HG02678 (cell line): ENCODE data around the gene RALA.
"Not testable (repeated sequence)": the region's sequence is repeated elsewhere in the genome, so short reads cannot be mapped to it uniquely, and the experiment has no call there.

ENCODE experiments used
- ATAC-seq: cut with Tn5 transposase; IDR thresholded peaks from one replicate; pipeline ENCODE4 v1.9.1; 2021; ENCODE audit warnings: mild to moderate bottlenecking, moderate library complexity; ENCODE audit not compliant: unreplicated experiment

The RALA gene

DNA sequence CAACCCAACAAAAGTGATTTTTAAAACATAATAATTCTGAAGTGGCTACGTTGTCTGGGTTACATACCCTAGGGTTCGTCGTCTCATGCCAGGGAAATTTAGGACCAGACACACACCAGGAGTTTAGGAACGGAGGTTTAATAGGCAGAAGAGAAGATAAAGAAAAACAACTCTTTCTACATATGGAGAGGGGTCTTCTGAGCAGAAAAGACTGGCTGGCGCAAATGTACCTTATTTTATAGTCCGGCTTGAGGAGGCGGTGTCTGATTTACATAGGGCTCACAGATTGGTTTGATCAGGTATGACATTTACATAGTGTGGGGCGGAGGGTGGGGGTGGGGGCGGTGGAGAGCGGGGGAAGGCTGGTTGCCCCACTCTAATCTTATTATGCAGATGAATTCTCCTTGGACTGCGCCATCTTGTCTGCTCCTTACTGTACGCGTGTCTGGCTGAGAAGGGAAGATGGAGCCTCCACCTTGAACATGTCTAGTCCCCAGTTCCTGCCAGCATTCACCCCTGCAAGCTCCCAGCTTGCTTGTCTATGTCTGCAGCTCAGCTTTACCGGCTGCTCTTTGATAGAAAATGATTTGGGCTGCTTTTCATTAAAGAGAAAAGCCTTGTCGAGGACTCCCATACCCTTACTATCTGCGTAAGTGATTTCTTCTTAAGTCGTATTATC, 98.7 kb downstream of the RALA start:
- no peak for ATAC-seq

DNA sequence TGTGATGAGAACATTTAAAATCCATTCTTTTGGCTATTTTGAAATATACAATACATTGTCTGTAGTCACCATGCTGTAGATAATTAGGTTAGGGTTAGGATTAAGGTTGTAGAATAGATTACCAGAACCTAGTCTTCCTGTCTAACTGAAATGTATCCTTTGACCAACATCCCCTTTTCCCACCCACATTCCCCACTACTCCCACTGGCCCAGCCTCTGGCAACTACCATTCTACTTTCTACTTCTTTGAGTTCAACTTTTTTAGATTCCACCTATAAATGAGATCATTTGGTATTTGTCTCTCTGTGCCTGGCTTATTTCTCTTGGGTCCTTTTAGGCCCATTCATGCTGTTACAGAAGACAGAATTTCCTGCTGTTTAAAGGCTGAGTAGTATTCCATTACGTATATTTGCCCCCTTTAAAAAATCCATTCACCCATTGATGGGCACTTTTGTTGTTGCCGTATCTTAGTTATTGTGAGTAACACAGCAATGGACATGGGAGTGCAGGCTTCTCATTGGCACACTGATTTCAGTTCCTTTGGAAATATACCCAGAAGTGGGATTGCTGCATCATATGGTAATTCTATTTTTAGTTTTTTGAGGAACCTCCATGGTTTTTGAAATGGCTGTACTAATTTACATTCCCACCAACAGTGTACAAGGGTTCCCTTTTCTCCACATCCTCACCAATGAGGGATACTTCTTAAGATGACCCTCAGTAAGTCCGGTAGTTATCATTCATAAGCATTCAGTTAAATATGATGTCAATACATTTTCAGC, 104.0 kb downstream of the RALA start:
- ATAC-seq, result no peak

DNA sequence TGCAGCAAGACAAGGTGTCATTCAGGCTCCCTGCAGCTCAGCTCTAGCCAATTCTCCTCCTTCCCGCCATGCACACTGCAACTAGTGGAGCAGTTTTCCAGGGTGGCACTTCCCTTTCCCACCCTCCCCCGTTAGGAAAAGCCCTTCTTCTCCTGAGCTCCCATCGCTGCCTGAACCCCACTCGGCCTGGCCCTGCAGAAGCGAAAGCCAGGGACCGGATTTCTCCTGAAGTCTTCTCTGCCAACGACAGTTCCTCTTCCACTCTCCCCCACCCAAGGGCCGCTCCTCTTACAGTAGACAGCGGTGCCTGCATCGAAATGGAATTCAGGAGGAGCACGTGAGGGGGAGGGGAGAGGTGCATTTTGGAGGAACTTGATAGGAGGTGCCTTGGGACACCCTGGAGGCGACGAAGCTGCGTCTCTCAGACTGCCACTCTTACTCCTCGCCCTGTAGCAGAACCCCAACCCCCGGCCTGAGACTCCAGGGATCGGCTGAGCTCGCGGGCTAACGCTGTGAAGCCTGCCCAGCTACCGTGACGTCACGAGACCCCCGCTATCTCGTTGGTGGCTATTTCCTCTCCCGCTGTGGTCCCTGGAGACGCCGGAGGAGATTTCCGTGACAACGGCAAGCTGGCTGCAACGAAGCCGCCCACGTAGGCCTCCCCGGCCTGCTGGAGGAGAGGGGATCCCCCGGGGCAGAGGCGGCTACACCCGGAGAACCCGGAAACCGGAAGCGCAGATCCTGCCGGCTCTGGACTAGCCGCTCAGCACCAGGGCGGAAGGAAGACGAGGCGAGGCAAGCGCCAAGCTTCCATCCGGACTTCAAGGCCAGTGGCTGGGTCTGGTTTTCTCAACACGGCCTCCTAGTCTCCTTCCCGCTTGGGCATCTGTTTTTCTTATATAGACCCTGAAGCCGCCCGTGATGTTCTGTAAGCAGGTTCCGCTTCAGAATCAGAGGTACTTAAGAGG, 109.7 kb downstream of the RALA start:
- peak; percentile 90 for ATAC-seq

DNA sequence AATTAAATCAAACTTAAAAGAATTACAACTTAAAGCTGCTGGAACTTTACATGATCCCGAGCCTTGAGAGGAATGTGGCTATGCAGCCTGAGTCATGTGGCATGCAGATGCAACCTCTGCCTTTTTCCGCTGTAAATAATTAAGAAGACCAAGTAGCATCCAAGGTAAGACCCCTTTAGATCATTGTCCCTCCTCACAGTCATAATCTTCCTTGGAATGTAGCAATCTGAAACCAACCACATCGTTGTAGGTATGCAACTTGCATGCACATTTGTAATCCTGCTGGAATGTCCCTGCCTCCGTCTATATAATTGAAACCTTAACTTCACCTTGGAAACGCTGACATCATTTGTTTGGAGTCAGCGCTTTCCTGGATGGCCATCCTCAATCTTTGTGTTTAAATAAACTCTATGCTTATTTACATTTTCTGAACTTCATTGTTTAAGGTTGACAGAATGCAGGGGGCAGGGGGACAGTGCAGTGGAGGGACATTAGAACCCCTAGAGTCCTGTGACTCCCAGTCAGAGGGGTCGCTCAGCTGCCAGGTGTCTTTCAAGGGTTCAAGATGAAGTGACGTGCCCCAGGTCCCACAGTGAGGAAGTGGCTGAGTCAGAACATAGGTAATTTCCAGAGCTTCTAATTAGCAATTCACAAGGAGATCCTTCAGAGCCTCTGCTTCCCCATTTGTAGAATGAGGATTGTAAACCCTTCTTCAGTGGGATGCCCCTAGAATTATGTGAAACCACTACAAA, 110.7 kb downstream of the RALA start:
- ATAC-seq, result no peak

DNA sequence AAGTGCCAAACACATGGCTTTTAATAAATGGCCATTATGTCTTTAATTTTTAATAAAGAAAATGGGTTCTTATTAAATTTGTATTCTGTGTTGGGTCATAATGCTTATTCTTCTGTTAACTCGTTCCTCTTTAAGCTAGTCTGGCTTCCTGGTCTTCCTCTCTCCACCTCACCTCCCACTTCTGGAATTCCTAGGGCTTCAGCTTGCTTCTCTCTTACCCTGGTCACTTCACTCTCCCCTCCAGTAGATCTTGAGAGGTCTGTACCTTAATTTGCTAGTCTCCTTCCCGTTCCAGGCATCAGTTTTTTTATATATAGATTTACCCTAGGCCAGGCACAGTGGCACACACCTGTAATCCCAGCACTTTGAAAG, 111.2 kb downstream of the RALA start:
- no peak for ATAC-seq

DNA sequence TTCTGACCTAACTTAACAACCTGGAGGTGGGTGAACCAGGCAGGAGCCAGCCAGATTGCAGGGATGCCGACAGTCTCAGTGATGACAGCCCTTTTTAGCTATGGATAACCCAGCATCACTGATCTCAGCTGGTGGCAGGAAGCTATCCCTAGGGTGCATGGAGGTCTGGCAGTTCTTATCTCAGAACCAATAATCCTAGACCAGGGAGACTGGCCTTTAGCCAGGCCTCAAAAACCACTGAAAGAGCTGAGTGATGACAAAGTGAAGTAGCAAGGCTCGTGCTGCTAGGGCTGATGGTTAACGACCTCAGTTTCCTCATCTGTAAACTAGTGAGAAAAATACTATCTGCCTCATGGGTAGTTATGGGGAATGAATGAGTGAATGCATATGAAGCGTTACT, 112.5 kb downstream of the RALA start:
- ATAC-seq, result no peak

DNA sequence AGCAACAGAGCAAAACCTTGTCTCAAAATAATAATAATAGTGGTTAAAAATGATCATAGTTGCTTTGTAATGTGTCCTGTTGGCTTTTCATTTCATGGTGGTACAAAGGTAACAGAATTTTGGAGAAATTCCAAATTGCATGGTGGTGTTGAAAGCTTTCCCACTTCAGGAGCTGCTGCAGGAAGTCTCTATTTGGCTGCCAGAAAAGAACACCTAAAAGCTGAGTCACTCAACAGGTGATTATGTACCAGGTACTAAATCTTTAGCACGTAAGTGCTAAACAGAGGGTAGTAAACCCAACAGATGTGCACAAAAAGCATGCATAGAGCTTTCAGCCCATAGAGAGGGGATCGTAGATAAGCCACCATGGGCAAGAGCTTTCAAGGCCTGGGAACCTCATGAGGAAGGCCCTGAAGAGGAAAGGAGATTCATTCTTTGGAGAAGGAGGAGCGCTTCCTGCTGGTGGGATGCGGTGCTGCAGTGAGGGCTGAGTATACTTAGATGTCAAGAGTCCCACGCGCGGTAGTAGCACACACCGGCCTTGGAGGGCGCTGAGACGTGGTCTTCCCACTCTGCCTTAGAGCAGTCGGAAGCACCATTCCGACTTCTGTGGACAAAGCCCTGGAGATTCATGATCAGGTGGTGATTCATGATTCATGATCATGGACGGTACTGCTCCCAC, 118.7 kb downstream of the RALA start:
- no peak for ATAC-seq

DNA sequence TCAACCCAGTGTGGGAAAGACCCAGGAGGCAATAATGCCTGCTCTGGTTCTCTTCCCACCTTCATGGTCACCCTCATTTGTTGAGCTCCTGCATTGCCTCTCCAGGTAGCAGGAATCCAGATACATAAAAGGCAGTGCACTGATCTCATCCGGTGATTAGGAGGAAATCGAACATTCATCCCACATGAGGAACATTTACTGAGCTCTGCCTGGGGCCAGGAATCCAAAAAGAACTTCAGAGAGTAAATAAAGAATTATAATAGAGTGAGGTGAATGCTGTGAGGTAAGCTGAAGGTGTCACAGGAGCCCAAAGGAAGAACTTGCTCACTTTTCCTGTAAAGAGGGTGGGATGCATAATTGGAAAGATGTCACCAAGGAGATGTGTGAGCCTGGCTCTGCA, 121.2 kb downstream of the RALA start:
- ATAC-seq, result no peak

DNA sequence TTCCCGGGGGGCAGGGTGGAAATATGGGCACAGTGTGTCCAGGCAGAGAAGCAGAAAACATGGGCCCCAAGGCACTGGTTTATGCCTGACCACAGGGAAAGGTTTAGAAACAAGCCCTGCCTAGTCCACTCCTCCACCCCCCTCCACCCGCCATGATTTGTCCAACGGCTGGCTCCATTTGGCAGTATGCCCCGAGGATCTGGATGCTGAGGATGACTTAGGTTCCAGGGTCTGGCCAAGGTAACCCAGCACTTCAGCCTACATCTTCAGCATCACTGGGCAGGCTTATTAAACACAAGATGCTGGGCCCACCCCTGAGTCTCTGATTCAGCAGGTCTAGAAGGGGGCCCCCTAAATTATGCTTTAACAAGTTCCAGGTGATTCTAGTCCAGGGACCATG, 121.9 kb downstream of the RALA start:
- ATAC-seq, result no peak

DNA sequence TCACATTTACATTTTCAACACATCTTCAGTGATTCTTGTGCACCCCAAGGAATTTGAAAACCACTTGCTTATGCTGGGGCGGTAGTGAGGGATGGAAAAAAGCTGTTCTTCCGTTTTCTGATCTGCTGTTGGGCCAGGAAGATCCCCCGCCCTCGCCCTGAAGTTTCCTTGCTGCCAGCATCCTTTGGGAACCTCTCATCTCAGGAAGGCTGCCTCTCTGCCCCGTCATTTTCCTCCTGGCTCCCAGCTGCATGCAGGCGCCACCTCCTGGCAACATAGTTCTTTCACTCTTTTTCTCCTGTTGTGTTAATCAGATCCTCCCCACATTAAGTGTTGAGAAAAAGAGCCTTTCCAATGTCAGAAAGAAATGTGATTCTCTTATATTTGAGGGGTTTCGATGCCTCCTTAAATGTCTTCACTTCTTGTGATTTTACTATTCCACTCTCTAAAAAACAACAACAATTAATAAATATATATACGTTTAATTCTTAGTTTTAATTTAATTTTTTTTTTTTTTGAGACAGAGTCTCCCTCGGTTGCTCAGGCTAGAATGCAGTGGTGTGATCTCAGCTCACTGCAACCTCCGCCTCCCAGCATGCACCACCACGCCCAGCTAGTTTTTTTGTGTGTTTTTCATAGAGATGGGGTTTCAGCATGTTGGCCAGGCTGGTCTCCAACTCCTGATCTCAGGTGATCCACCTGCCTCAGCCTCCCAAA, 122.9 kb downstream of the RALA start:
- peak; percentile 60 for ATAC-seq

DNA sequence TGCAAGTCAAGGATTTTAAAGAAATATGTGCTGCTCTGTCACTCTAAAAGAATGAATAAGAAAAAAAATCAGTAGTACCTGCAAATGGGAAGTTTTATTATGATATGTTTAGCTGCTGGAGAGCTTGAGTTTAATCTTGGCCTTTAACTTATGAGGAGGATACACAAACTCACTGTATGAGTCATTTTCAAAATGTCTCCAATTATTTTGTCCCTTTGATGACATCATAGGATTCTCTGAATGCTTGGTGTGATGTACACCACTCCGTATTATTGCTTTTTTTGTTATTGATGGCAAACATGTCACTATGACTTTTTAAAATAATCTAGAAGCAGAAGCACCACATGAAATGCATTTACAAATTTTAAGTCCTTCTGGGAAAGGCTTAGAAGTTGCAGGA, 125.8 kb downstream of the RALA start:
- ATAC-seq, result no peak

DNA sequence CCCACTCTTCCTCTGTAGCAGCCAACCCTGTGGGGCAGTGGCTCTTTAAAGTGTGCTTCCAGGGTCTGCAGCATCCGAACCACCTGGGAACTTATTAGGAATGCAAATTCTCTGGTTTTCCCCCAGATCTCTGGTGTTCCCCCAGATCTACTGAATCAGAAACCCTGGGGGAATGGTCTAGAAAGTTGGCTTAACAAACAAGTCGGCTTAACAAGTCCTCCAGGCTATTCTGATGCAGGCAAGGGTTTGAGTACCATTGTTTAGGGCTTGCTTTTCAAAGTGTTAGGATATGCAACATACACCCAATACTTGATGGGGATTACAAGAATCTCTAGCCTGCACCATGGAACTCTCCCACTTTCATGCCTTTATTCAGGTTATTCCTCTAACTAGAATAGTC, 126.3 kb downstream of the RALA start:
- ATAC-seq, result no peak

DNA sequence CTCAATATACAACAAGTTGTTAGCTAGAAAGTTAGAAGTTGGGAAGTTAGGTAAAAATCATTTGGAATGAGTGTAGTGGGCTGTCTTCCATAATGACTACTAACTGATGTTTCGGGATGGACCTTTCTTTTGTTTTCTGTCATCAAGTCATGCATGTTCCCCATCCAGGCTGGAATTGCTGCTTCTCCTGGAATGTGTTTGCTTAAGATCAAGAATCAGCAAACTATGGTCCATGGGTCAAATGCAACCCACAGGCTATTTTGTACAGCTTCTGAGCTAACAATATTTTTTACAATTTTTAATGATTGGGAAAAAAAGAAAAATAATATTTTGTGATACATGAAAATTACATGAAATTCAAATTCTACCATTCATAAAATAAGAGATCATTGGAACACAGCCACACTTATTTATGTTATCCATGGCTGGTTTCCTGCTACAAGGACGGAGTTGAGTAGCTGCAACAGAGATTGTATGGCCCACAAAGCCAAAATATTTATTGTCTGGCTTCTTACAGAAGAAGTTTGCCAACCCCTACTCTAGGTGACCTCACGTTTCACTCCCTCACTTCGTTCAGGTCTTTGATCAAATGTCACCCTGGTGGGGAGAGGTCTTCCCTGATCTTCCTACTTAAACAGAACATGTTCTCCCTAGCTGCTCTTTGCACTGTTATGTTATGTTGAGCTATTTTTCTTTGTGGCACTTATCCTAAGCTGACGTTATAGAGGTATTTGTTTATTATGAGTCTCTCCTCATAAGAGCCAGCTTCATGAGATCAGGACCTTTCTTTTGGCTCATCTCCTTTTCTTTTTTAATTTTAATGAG, 127.1 kb downstream of the RALA start:
- ATAC-seq, result no peak

DNA sequence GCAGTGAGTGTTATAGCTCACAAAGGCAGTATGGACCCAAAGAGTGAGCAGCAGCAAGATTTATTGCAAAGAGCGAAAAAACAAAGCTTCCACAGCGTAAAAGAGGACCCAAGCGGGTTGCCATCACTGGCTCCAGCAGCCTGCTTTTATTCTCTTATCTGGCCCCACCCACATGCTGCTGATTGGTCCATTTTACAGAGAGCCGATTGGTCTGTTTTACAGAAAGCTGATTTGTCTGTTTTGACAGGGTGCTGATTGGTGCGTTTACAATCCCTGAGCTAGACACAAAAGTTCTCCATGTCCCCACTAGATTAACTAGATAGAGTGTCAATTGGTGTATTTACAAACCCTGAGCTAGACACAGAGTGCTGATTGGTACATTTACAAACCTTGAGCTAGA, 129.9 kb downstream of the RALA start:
- not testable (repeated sequence) for ATAC-seq

DNA sequence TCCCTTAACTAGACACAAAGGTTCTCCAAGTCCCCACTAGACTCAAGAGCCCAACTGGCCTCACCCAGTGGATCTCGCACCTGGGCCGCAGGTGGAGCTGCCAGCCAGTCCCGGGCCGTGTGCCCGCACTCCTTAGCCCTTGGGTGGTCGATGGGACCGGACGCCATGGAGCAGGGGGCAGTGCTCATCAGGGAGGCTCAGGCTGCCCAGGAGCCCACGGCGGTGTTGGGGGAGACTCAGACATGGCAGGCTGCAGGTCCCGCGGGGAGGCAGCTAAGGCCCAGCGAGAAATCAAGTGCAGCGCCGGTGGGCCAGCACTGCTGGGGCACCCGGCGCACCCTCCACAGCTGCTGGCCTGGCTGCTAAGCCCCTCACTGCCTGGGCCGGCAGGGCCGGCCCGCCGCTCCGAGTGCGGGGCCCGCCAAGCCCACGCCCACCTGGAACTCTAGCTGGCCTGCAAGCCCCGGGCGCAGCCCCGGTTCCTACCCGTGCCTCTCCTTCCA, 130.5 kb downstream of the RALA start:
- ATAC-seq, result no peak

DNA sequence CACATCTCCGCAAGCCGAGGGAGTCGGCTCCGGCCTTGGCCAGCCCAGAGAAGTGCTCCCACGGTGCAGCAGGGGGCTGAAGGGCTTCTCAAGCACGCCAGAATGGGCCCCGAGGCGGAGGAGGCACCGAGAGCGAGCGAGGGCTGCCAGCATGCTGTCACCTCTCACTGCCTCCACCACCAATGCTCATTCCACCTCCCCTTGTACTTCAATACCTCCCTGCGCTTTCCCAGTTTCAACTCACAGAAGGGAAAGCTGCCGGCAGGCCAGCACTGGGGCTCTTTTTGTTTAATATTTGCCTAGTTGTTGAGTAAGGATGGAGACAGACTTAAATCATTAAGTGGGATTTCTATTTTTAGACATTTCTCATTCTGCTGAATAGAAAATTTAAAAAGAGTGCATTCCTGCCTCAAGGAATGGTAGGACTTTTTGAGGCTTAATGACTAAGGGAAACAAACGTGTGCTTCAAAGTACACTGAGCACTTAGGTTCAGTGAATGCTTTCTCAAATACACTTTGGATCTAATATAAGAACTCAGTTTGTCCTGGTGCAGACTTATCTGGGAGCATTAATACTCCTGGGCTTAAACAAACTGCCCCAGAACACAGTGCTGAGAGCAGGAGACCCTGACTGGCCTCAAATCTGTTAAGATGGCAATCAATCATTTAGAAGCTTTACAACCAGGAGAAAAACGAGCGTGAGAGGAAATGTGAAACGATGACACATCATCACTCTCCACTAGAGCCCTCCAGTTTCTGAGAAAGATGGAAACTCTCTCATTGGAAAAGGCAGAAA, 131.2 kb downstream of the RALA start:
- no peak for ATAC-seq

DNA sequence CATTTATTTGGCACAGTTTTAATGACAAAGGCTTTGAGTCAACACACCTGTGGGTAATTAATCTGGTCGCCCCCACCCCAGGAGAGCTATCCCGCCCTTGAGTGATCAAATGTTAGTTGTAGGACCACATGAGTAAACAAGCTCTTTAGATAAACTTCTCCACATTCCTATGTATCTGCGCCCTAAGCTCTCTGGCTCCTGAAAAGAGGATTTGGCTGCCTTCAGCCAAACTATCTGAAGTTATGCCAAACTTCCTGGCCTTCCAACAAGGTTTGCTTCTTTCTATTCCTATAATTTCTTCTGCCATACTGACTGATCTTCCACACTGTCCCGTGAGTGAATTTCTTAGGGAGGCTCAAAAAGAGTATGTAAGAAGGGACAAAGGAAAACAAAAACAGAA, 134.2 kb downstream of the RALA start:
- no peak for ATAC-seq
